ENCODE results near the gene AMBRA1. TPM values are rescaled to one million over a fixed set of nuclear protein-coding genes. Genes with fewer than 3 reads are reported as not detected.

AMBRA1 gene
- total RNA-seq, 1 donor from 2014 or later = 25.1 TPM

- H3K27me3 Mint-ChIP-seq (ENCODE audit: low read depth) = no peaks in the 10 kb centered on the region
- H3K27ac Mint-ChIP-seq (ENCODE audit: unreplicated experiment) = no peak overlapping the region
- H3K4me3 Mint-ChIP-seq (ENCODE audit: unreplicated experiment) = no peak overlapping the region
- DNase-seq (ENCODE audit: low spot score) = no peak
- H3K9me3 Mint-ChIP-seq (ENCODE audit: low read depth) = no peaks in the 10 kb centered on the region
- H3K36me3 Mint-ChIP-seq (ENCODE audit: low read depth) = no peaks in the 10 kb centered on the region
- TF ChIP-seq, protein P1, sequence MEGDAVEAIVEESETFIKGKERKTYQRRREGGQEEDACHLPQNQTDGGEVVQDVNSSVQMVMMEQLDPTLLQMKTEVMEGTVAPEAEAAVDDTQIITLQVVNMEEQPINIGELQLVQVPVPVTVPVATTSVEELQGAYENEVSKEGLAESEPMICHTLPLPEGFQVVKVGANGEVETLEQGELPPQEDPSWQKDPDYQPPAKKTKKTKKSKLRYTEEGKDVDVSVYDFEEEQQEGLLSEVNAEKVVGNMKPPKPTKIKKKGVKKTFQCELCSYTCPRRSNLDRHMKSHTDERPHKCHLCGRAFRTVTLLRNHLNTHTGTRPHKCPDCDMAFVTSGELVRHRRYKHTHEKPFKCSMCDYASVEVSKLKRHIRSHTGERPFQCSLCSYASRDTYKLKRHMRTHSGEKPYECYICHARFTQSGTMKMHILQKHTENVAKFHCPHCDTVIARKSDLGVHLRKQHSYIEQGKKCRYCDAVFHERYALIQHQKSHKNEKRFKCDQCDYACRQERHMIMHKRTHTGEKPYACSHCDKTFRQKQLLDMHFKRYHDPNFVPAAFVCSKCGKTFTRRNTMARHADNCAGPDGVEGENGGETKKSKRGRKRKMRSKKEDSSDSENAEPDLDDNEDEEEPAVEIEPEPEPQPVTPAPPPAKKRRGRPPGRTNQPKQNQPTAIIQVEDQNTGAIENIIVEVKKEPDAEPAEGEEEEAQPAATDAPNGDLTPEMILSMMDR (IDR thresholded peaks at IDR 0.05) = no peak
- H3K4me1 Mint-ChIP-seq (ENCODE audit: low read depth) = peaks cover 17% of the 10 kb centered on the region
Measured at GRCh38 chr11:46465683-46466082, 128.1 kb downstream of the AMBRA1 start.

GRCh38 chr11:46463701-46464421 is 130.0 kb downstream of the AMBRA1 start:
- H3K27ac Mint-ChIP-seq (ENCODE audit: unreplicated experiment) = no peak overlapping the region
- H3K27me3 Mint-ChIP-seq (ENCODE audit: low read depth) = no peaks in the 10 kb centered on the region
- no peaks in the 10 kb centered on the region for H3K9me3 Mint-ChIP-seq (ENCODE audit: low read depth)
- TF ChIP-seq, protein P1 (IDR thresholded peaks at IDR 0.05) = no peak
- H3K36me3 Mint-ChIP-seq (ENCODE audit: low read depth) = no peaks in the 10 kb centered on the region
- no peak overlapping the region for H3K4me3 Mint-ChIP-seq (ENCODE audit: unreplicated experiment)
- H3K4me1 Mint-ChIP-seq (ENCODE audit: low read depth) = peaks cover 12% of the 10 kb centered on the region
- no peak for DNase-seq (ENCODE audit: low spot score)

GRCh38 chr11:46461461-46461927 is 132.3 kb downstream of the AMBRA1 start:
- Mint-ChIP-seq H3K27ac (ENCODE audit: unreplicated experiment) (no peak overlapping the region), H3K4me1 (ENCODE audit: low read depth) (peaks cover 12% of the 10 kb centered on the region), H3K9me3 (ENCODE audit: low read depth) (no peaks in the 10 kb centered on the region), H3K4me3 (ENCODE audit: unreplicated experiment) (no peak overlapping the region), H3K36me3 (ENCODE audit: low read depth) (no peaks in the 10 kb centered on the region), H3K27me3 (ENCODE audit: low read depth) (no peaks in the 10 kb centered on the region)
- TF ChIP-seq, protein P1 (IDR thresholded peaks at IDR 0.05) = no peak
- no peak for DNase-seq (ENCODE audit: low spot score)

DNA sequence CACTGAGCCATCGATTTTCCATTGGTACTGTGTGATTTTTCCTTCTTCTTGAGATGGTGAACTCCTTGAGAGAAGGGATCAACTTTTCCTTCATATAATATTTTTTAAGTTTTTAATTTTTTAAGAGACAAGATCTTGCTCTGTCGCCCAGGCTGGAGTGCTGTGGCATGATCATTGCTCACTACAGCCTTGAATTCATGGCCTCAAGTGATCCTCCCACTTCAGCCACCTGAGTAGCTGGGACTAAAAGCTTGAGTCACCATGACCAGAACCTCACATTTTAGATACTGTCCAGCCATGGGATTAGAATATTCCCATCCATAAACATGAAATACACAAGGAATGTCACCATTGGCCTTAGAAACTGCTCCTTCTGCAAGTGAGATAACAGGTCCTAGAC is 135.3 kb downstream of the AMBRA1 start:
- no peak overlapping the region for H3K4me3 Mint-ChIP-seq (ENCODE audit: unreplicated experiment)
- H3K4me1 Mint-ChIP-seq (ENCODE audit: low read depth) = peaks cover 12% of the 10 kb centered on the region
- H3K27ac Mint-ChIP-seq (ENCODE audit: unreplicated experiment) = no peak overlapping the region
- TF ChIP-seq, protein P1 (IDR thresholded peaks at IDR 0.05) = no peak
- H3K27me3 Mint-ChIP-seq (ENCODE audit: low read depth) = no peaks in the 10 kb centered on the region
- no peak for DNase-seq (ENCODE audit: low spot score)
- no peaks in the 10 kb centered on the region for H3K9me3 Mint-ChIP-seq (ENCODE audit: low read depth)
- peaks cover 3% of the 10 kb centered on the region for H3K36me3 Mint-ChIP-seq (ENCODE audit: low read depth)

GRCh38 chr11:46457659-46458424 is 136.0 kb downstream of the AMBRA1 start:
- no peak for DNase-seq (ENCODE audit: low spot score)
- no peak overlapping the region for H3K27ac Mint-ChIP-seq (ENCODE audit: unreplicated experiment)
- no peaks in the 10 kb centered on the region for H3K9me3 Mint-ChIP-seq (ENCODE audit: low read depth)
- H3K27me3 Mint-ChIP-seq (ENCODE audit: low read depth) = no peaks in the 10 kb centered on the region
- TF ChIP-seq, protein P1 (IDR thresholded peaks at IDR 0.05) = no peak
- H3K4me1 Mint-ChIP-seq (ENCODE audit: low read depth) = peaks cover 10% of the 10 kb centered on the region
- no peak overlapping the region for H3K4me3 Mint-ChIP-seq (ENCODE audit: unreplicated experiment)
- peaks cover 3% of the 10 kb centered on the region for H3K36me3 Mint-ChIP-seq (ENCODE audit: low read depth)

Measured in chondrocyte (in vitro differentiated cells).